Measurements from ENCODE around the gene SPEN. TPM values are rescaled to one million over a fixed set of nuclear protein-coding genes. Genes with fewer than 3 reads are reported as not detected.
"Not testable (repeated sequence)": the region's sequence is repeated elsewhere in the genome, so short reads cannot be mapped to it uniquely, and the experiment has no call there.

Gene SPEN
- total RNA-seq, 4 donors from 2014 or later: 51.8 to 94.9 (median 61.5) TPM

- H3K4me1 ChIP-seq: peaks cover 0 to 19% (median 4%) of the 10 kb centered on the region in 4 donors
- no peaks in the 10 kb centered on the region for H3K9me3 ChIP-seq
- TF ChIP-seq POLR2A (IDR thresholded peaks at IDR 0.05) (no peak), CTCF (IDR thresholded peaks at IDR 0.05) (no peak)
- DNase-seq: no peak
- H3K27ac ChIP-seq: no peak overlapping the region
- H3K36me3 ChIP-seq: no peaks in the 10 kb centered on the region
- H3K27me3 ChIP-seq: no peaks in the 10 kb centered on the region
- H3K4me3 ChIP-seq: no peak overlapping the region
These were observed 3.5 kb upstream of the SPEN start for GRCh38 chr1:15843826-15844572.

GRCh38 chr1:15846056-15846455 is 1.5 kb upstream of the SPEN start:
- peak in 1 of 3 donors; percentile 41 for DNase-seq
- not testable (repeated sequence) for H3K27me3 ChIP-seq, H3K9me3 ChIP-seq, H3K4me3 ChIP-seq, H3K27ac ChIP-seq, H3K36me3 ChIP-seq
- H3K4me1 ChIP-seq: peaks cover 0 to 24% (median 8%) of the 10 kb centered on the region in 4 donors

GRCh38 chr1:15847893-15848142 is 311 bp downstream of the SPEN start:
- Histone ChIP-seq H3K9me3 (no peaks in the 10 kb centered on the region), H3K4me3 (peak overlapping the region; percentile 82 to 97 (median 89)), H3K27me3 (no peaks in the 10 kb centered on the region), H3K36me3 (no peaks in the 10 kb centered on the region), H3K27ac (peak overlapping the region; percentile 95 to 99 (median 97)), H3K4me1 (peaks cover 0 to 31% (median 10%) of the 10 kb centered on the region in 4 donors)
- TF ChIP-seq CTCF (IDR thresholded peaks at IDR 0.05) (no peak), POLR2A (IDR thresholded peaks at IDR 0.05) (no peak)
- no peak for DNase-seq

- H3K4me1 ChIP-seq: peaks cover 0 to 31% (median 10%) of the 10 kb centered on the region in 4 donors
- TF ChIP-seq POLR2A (IDR thresholded peaks at IDR 0.05): no peak
- no peak for TF ChIP-seq CTCF (IDR thresholded peaks at IDR 0.05)
- peak overlapping the region; percentile 95 to 99 (median 97) for H3K27ac ChIP-seq
- no peaks in the 10 kb centered on the region for H3K36me3 ChIP-seq
- peak; percentile 51 to 76 (median 72) for DNase-seq
- peak overlapping the region; percentile 82 to 97 (median 89) for H3K4me3 ChIP-seq
- H3K27me3 ChIP-seq: no peaks in the 10 kb centered on the region
- H3K9me3 ChIP-seq: no peaks in the 10 kb centered on the region
These were observed 829 bp downstream of the SPEN start for GRCh38 chr1:15848143-15848928.

- Histone ChIP-seq H3K36me3 (no peaks in the 10 kb centered on the region), H3K4me1 (peaks cover 0 to 31% (median 10%) of the 10 kb centered on the region in 4 donors), H3K9me3 (no peaks in the 10 kb centered on the region), H3K27ac (peak overlapping the region; percentile 95 to 99 (median 97)), H3K27me3 (no peaks in the 10 kb centered on the region), H3K4me3 (peak overlapping the region; percentile 82 to 97 (median 89))
- TF ChIP-seq POLR2A (IDR thresholded peaks at IDR 0.05) (peak; percentile 68 to 83), CTCF (IDR thresholded peaks at IDR 0.05) (peak in 2 of 6 experiments; percentile 22)
- DNase-seq: peak; percentile 84 to 94 (median 89)
These were observed 1.6 kb downstream of the SPEN start for GRCh38 chr1:15848929-15849774.
